ENCODE results near the gene GRIA4.
"Not testable (repeated sequence)": the region's sequence is repeated elsewhere in the genome, so short reads cannot be mapped to it uniquely, and the experiment has no call there.

The GRIA4 gene

DNA sequence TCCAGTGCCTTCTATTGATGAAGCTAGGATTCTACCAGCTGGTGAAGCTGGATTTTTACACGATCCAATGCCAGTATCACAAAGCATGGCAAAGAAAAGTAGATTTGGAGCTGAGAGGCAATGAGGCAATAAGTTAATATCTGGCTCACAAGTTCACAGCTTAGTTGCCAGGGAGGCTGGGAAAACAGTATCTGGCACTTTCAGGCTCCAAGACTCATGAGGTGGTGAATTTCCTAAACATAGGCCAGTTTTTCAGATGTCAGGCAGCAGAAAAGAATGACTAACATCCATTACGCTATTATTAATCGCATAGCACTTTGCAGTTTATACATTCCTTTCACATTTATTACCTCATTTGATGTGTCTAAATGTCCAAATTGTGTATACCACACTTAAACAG is 122.7 kb downstream of the GRIA4 start:
- no peak for DNase-seq

DNA sequence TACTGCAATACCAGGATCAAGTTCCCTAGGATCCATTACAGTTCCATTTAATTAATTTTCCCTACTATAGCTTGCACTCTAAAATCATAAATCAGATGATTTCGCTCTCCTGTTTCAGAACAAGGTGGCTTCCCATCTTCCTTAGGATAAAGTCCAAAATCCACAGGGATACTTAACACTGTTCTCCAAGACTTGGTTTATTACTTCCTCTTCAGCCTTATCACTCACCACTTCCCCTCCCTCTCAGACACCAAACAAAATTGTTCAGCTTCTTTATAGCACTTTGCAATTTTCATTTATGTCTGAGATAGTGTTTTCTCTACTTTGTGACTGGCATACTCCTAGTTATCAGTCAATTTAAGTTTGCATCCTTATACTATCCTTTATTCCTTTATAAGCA is 124.6 kb downstream of the GRIA4 start:
- DNase-seq: no peak

DNA sequence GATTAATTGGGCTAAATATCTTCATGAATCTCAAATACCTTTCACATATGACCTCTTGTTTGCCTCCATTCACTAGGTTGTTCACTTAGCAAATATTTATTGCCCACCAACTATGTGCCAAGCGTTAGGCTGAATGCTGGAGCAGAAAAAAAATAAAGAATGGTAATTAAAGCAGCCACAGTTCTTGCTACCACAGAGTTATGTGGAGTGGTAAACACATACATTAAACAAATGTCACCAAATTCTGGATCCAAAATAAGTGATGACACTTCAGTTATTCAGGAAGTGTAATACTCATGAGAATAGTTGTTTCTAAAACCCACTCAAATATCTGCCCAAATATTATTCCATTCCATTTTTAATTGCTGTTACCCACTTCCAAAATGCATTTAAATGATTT is 128.4 kb downstream of the GRIA4 start:
- no peak for DNase-seq

DNA sequence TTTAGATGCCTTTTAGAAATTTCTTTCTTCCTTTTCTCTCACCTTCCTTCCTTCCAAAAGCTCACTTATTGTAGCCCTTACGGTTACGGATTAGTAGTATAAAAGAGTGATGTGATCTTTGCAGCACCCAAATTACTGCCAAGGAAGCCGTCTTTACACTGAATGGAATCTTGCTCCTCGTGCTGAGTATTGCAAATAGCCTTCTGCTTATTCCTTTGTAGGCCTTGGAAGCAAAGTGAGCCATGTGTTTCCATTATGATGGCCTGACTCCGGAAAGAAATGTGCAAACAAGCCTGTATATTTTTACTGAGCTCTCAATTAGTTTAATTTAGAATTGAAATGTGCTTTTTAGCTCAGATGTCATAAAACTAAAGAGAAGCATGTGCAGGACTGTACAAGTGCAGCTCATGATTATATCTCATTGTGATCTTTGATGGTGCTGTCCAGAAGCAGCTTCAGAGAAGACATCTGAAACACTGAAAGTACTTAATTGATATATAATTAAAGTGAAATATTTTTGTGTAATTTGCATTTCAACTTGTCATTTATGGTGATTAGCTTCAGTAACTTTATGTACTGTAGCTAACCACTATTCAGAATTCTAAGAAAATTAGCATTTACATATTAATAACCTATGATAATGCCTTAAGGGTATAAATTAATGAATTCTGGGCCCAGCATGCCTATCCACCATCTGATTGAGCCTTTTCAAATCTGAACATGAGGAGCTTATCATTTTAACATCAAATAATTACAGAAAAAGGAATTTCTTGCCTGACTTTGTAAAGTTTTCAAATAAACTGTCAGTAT is 129.3 kb downstream of the GRIA4 start:
- DNase-seq: no peak

DNA sequence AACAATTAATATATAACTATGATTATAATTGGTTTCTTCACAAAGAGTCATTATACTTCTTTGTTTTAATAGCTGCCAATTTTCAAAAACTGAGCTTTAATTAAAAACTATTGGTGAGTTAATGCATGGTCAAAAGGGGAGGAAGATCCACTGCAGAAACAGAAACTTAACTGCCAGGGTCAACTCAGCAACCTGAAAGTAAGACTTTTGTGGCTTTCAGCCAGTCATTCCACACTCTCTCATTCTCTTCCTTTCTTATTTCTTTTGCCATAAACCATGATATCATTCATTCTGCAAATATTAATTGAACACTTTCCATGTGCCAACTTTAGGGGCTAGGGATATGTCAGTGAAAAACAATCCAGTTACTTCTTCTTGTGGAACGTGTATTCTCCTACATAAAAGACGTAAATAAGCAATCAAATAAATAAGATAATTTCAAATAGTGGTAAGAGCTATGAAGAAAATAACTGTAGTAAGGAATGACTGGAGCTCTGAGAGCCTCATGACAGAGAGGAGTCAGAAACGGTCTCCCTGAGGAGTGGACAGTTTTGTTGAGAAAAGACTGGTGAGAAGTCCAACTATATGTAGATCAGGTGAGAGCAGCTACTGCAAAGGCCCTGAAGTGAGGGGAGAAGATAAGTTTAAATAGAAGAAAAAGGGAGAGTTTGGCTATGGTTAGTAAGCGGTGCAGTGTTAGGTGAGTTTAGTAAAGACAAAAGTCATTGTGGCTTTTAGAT is 130.5 kb downstream of the GRIA4 start:
- no peak for DNase-seq

DNA sequence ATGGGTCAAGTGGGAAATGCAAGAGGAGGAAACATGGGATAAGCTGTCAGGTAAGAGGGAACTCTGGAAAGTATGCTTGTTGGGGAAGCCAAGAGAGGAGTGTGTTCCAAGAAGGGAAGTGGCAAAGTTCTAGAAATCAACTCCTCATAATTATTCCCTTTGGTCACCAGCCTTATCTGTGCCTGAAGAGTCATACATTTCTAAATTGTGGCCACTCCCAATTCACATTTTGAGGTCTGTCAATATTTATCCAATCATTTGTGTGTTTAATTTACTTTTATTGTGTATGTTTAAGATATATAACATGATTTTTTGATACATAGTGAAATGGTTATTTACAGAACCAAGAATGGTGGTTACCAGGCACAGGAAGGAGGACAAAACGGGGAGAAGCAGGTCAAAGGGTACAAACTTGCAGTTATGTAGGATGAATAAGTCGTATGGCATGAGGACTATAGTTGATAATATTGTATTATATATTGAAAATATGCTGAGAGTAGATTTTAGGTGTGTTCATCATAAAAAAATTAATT is 131.7 kb downstream of the GRIA4 start:
- DNase-seq: no peak

DNA sequence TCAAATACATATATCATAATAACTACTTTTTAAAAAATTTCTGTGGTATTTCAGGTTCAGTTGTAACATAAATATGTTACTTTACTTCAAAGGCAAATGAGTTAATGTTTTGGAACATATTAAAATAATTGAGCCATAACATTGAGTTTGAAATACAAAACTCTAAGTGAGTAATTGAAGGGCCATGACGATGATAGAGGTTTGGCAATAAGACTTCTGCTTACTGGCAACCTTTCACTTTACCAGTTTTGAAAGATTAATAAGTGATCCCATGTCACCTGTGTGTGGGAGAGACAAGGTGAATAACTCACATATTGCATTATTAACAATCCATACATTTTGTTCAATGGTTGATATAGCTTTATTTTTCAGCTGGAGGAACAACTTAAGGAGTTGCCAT is 144.4 kb downstream of the GRIA4 start:
- DNase-seq: no peak

DNA sequence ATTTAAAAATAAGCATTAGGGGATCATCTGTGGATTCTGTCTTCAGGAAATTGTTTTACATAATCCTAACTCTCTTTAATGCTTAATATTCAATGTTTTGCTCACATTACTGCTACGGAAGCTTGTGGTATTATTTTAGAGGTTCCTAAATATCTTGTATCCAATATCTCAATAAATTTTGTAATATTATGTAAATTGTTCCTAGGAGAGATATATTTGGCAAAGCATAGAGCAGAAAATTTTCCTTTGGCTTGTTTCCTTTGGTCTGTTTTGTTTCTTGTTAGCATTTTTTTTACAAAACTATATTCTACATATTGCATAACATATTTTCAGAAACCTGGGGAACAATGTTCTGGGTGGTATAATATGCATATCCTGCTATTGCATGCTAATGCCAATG is 144.8 kb downstream of the GRIA4 start:
- DNase-seq: no peak

DNA sequence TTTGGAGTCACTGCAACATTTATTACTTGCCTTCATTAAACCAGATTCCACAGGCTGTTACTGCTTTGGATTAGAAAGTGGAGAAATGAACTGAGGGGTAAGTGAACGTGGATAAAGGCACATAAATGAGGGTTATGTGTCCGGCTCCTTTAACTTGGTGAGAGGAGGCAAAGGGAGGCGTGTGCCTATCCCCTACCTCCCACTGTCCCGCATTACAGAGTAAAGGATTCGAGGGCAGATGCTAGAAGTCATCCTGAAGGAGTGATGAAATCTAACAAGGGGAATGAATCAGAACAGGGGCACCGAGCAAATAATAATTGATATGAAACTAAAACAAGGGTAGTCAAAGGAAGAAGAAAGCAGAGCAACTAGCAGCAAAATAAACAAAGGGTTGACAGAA is 147.2 kb downstream of the GRIA4 start:
- no peak for DNase-seq

DNA sequence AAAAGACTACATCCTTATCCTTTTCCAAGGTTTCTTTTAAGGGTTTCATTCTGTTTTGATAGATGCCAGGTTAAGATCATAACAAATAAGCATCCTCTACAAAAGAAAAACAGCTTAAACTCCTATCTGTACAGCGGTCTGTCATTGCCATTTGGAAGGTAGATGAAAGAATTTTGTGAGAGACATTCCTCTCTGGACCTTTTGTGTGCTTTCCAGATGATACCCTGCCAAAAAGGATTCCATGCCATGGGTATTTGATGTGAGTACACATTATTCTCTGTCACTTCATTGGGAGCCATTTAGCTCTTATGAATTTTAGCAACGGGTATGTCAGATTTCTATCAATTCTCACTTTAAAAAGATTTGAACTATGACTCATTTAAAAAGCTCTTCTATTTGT is 153.7 kb downstream of the GRIA4 start:
- no peak for DNase-seq

DNA sequence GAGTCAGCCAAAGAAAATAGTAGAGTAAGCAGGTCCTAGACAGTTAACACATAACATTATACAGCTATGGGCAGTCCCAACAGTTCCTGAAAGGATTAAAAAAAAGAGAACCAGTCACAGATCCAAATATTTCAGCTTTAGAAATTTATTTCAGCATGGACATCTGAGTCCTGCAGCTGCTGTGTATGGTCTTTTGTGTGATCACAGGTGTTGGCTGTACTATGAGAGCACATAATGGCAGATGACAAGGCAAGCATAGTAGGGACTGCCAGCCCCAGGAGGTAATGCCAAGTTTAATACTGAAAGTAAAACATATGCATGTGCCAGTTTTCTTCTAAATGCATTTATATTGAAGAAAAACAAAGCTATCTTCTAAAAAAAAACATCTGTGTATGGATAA is 158.1 kb downstream of the GRIA4 start:
- no peak for DNase-seq

DNA sequence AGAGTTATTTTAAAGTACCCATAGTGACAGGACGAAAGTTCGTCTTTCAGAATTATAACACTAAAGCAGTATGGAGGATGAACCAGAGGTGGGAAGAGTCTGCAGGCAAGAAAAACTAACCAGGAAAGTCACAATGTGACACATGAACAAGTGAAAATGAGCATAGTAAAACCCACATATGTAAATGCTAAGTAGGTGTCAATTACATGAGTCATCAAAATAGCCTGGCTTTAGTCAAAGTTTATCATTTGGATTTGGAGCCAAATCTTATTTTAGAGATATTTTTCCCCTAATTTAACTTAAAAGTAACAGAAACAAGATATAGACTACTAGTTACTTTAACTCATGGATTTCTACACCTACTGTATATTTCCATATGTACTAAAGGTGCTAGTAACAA is 159.8 kb downstream of the GRIA4 start:
- no peak for DNase-seq

DNA sequence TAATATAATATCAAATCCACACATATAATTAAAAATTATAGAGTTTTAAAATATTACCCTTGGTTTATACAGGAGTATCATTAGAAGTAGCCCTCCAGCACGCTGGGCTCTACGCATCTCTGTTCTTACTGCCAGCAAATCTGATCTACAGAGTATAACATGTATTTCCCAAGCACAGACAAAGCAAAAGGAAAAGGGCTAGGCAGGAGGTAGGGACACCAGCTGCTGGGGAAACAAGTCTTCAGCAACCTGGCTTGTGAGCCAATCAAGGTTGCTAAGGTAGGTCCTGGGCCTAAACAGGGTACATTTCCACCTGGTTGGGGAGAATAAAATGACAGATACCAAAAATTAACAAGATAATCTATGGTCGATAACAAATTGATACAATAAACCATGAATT is 163.6 kb downstream of the GRIA4 start:
- not testable (repeated sequence) for DNase-seq

DNA sequence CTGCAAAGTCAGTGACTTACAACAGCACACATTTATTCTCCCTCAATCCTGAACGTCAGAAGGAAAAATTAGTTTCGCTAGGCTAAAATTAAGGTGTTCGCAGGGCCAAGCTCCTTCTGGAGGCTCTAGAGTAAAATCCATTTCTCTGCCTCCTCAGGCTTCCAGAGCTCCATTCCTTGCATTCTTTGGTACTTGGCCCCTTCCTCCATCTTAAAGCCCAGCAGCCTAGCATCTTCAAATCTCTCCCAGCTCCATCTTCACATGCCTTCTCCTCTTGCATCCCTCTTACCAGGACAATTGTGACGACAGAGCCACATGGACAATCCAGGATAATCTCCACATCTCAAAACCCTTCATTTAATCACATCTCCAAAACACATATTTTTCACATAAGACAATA is 165.0 kb downstream of the GRIA4 start:
- no peak for DNase-seq

DNA sequence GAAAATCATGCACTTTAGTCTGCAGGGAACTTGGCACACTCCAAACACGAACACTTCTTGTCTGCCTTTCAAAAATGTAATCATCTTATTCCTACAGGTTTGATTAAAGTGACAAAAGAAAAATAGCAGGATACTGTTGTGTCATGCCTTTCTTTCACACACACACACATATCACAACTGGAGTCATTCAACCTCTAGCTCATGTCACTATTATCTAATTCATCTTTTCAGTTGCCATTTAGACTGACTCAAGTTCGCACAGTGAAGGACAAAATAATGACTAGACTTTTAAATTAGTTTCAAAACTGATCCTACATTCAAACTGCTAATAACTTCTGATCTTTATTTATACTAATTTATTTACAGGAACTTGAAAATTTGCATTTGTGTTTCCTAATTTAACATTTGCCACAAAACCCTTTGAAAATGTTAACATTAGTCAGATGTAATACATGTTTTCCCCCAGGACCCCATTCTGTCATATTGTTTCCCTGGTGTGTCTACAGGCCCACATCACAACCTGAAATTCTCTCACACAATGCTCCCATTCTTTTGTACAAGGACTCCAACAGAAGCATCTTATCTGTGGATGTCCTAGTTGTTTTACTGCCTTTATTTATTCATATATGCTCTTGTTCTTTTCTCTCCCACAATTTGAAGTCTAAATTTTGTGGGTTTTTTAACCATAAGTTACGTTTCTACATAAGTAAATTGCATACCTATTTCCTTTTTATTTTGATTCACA is 171.1 kb downstream of the GRIA4 start:
- DNase-seq: no peak

DNA sequence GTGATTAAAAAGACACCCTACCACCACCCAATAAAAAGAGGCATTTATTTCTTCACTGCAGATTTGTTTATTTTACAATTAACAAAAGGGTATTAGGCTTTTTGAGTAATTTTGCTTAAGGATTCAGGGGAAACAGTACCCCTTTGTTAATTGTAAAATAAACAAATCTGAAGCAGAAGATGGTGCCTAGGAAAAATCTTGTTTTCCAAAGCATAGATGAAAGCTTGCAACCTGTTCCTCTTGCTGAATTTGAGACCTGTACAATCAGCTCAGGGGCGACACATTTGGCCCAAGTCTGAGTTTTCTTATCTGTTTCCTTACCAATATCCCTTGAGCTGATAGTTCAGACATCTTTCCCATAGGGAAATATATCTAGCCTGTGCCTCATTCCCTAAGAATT is 171.9 kb downstream of the GRIA4 start:
- no peak for DNase-seq

DNA sequence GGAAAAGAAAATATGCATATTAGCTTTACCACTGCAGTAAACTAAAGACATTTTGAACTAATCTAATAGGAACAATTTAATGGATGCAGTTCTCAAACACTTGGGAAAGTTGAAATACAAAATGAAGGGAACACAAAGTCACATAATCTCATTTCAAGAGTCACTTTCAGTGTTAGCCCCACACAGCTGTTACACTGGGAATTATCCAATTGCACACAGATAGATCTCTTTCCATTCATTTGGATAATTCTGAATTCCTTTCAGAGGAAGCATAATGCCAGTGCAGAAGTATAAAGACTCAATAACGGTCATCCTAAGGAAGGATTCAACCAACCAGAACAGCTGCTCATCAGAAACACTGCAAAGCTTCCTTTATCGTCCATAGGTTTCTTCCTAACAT is 173.3 kb downstream of the GRIA4 start:
- DNase-seq: no peak

DNA sequence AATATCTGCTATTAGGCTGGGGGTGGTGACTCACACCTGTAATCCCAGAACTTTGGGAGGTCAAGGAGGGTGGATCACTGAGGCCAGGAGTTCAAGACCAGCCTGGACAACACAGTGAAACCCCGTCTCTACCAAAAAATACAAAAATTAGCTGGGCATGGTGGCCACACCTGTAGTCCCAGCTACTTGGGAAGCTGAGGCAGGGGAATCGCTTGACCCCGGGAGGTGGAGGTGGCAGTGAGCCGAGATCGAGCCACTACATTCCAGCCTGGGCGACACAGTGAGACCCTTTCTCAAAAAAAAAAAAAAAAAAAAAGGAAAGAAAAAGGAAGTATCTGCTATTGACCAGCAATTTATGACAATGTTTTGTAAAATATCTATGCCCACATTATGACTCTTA is 176.0 kb downstream of the GRIA4 start:
- not testable (repeated sequence) for DNase-seq

DNA sequence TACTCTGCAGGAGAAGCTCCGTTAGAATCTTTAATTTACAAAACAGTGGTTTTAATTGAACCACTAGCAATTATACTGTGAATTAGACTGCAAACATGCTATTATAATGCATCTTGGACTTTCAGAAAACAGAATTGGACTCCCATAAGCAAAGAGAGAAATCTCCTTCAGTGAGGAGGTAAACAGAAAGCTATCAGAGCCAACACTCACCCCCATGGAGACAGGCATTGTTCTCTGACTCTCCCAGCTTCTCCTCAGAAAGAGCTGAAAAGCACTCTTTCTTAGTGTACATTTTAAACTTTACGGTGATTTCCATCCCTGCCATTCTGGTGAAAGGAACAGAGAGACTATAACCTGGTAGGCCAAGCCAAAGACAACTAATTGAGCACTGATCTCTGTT is 176.9 kb downstream of the GRIA4 start:
- no peak for DNase-seq

DNA sequence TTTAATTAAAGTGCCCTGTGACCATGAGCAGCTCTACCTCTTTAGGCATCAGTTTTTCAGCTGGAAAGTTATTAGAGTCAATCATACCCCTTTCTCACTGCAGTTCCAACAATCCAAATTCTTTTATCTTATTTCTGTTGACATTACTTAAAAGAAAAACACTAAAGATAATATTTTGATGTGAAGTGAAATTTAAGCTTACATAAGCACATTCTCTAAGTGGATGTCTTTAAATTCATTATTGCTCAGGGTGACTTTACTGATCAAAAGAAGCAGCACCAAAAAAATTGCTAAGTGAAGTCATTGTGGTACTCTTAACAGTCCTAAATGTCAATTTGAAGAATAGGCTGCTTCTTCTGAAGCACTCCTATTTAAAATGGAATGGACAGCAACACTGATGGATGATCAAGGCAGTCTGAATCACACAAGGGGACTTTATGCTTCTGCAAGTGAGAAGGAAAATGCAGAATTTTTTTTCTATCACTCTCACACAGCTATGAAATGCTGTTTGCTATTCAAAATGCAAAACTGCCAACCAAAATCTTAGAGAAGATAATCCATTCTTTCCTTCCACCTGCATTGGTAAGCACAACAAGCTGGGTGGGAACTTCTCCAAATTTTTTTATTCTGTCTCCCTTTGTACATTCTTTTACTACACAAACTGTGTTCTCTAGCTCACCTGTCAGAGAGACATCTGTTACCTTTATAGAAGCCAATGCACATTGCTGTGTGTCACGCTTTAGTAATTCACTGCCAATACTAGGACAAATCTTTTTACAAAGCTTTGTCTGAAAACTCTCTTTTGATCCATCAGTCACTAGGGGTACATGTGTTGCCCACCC is 179.9 kb downstream of the GRIA4 start:
- DNase-seq: no peak

DNA sequence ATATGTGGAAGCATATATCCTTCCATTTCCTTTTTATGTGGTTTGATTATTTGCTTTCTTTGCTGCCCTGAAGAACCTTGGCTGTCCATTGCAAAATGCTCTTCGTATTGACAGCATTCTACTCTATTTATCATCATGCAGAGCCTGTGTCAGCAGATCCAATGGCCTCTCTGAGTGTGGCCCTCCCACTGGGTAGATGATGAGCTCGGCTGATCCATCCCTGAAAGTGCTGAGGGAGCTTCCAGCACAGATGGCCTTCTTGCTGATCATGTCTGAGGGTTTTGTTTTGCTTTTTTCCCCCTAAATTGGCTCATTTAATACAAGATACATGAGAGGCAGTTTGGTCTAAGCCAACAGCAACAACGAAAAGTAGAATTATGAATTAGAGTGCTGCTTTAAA is 181.0 kb downstream of the GRIA4 start:
- DNase-seq: no peak

DNA sequence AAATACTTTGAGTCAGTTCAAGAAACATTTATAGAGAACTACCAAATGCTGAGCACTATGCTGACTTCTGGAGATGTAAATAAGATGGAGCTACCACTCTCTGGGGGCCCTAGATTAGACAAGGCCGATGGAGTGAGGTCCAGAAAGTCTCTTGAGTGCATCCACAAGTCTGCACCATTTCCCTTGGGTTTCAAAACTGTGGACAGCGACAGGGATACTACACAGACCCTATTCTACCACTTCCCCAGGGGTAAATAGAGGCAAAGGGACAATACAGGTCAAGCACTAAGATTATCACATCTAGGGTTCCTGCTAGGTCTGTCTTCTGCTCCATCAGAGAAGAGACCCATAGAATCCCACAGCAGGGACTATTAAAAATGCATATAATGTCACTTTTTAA is 183.2 kb downstream of the GRIA4 start:
- no peak for DNase-seq

DNA sequence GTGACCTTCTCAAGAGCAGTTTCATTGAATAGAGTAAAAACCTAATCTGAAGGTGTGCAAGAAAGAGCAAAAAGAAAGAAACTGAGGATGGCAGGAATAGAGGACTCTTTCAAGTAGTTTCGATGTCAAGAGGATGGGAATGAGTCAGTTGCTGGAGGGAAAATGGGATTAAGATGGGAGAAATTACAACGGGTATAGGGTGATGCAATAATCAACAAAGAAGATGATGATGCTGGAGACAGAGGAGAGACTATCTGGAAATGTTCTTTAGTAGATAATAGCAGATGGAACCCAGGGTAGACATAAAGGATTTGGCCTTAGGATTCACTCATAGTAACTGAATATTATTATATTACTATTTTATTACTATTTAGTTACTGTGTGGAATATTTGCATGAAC is 189.4 kb downstream of the GRIA4 start:
- no peak for DNase-seq

Measured in DMS79 (cell line).